SK-N-SH (cell line): Measurements from ENCODE around the gene RGL1. TPM values are rescaled to one million over a fixed set of nuclear protein-coding genes. Genes with fewer than 3 reads are reported as not detected.

Experiments used
- CTCF ChIA-PET: fragments of 300-600, 350-600 bp; formaldehyde crosslinking; extraction: SDS; loops from one replicate; lab custom pipeline; 2021; lab: Yijun Ruan, JAX
- POLR2A ChIA-PET: fragments of 350-600 bp; sonication (Branson Sonifier 250); formaldehyde crosslinking; extraction: SDS; loops from one replicate; lab custom pipeline; 2020; ENCODE audit warnings: antibody characterized with exemption, inconsistent platforms; lab: Yijun Ruan, JAX
- DNase-seq: peaks from one replicate; pipeline ENCODE4 v3.0.0; 2012
- H2AFZ ChIP-seq: fragments of 200-600 bp; sonication (generic); 2 replicates; pipeline ENCODE4 v1.8.1; 2016; ENCODE audit warnings: antibody characterized with exemption, mild to moderate bottlenecking, low read depth
- H3F3A ChIP-seq: fragments of 200-600 bp; sonication (generic); replicated peaks from 2 replicates; pipeline ENCODE3; 2016; ENCODE audit warnings: antibody characterized with exemption, mild to moderate bottlenecking; ENCODE audit not compliant: insufficient read depth
- H3K27ac ChIP-seq, 2 experiments: fragments of 200-500 bp in 1 of 2; fragments of 200-600 bp in 1 of 2; sonication (Bioruptor generic) in 1 of 2; sonication (generic), shearing (Covaris generic) in 1 of 2; 2 replicates each; pipeline versions ENCODE4 v1.5.1 to v1.6.1; 2014 to 2016; ENCODE audit warnings: low read depth in 2 of 2, inconsistent platforms in 1 of 2, low read length in 1 of 2, mild to moderate bottlenecking in 1 of 2, mixed read lengths in 1 of 2
- H3K27me3 ChIP-seq: fragments of 200-600 bp; sonication (generic), shearing (Covaris generic); 2 replicates; pipeline ENCODE4 v1.6.1; 2016; ENCODE audit warnings: mixed run types; ENCODE audit not compliant: insufficient read depth
- H3K36me3 ChIP-seq, 2 experiments: fragments of 200-500 bp in 1 of 2; fragments of 200-600 bp in 1 of 2; sonication (Bioruptor generic) in 1 of 2; sonication (generic) in 1 of 2; replicated peaks in 1 of 2; 2 replicates each; pipeline versions ENCODE3 to v1.5.1; 2014 to 2016; ENCODE audit warnings: low read length in 1 of 2, mild to moderate bottlenecking in 1 of 2; ENCODE audit not compliant: insufficient read depth in 2 of 2, control insufficient read depth in 1 of 2
- H3K4me1 ChIP-seq, 2 experiments: fragments of 200-500 bp in 1 of 2; fragments of 200-600 bp in 1 of 2; sonication (Bioruptor generic) in 1 of 2; sonication (generic), shearing (Covaris generic) in 1 of 2; 2 replicates each; pipeline versions ENCODE4 v1.5.1 to v1.6.1; 2014 to 2016; ENCODE audit warnings: low read depth in 1 of 2, low read length in 1 of 2, mixed run types in 1 of 2; ENCODE audit not compliant: insufficient read depth in 2 of 2, control insufficient read depth in 1 of 2
- H3K4me2 ChIP-seq: fragments of 200-600 bp; sonication (generic), shearing (Covaris generic); 2 replicates; pipeline ENCODE4 v1.6.1; 2017; ENCODE audit warnings: mixed run types
- H3K4me3 ChIP-seq, 2 experiments: fragments of 200-500 bp in 1 of 2; fragments of 200-600 bp in 1 of 2; sonication (Bioruptor generic) in 1 of 2; sonication (generic), shearing (Covaris generic) in 1 of 2; 2 replicates each; pipeline versions ENCODE4 v1.5.1 to v1.8.1; 2014 to 2016; ENCODE audit warnings: low read depth in 2 of 2, inconsistent platforms in 1 of 2, low read length in 1 of 2, mild to moderate bottlenecking in 1 of 2, mixed read lengths in 1 of 2, moderate library complexity in 1 of 2
- H3K79me2 ChIP-seq: fragments of 200-600 bp; sonication (generic); 2 replicates; pipeline ENCODE4 v1.8.1; 2017; ENCODE audit warnings: mild to moderate bottlenecking; ENCODE audit not compliant: insufficient read depth
- H3K9ac ChIP-seq: fragments of 200-600 bp; sonication (generic); 2 replicates; pipeline ENCODE4 v1.6.1; 2017; ENCODE audit warnings: mixed run types
- H3K9me2 ChIP-seq: fragments of 200-600 bp; sonication (generic); 2 replicates; pipeline ENCODE4 v1.6.1; 2017; ENCODE audit warnings: mixed run types
- H3K9me3 ChIP-seq: fragments of 200-600 bp; sonication (generic); 2 replicates; pipeline ENCODE4 v1.6.1; 2017; ENCODE audit warnings: mixed run types, mild to moderate bottlenecking, moderate library complexity
- H4K20me1 ChIP-seq: fragments of 200-600 bp; sonication (generic); 2 replicates; pipeline ENCODE4 v1.6.1; 2017; ENCODE audit warnings: mild to moderate bottlenecking, mixed run types; ENCODE audit not compliant: insufficient read depth
- CHD2 ChIP-seq: fragments of 150-350 bp; IDR thresholded peaks from 2 replicates; pipeline ENCODE4 v1.6.1; 2018; ENCODE audit warnings: low read length; ENCODE audit not compliant: partially characterized antibody
- ELF1 ChIP-seq: IDR thresholded peaks from 2 replicates; pipeline ENCODE4 v1.4.0; 2012
- EP300 ChIP-seq, 2 experiments: IDR thresholded peaks; 2 replicates each; pipeline versions ENCODE4 v1.4.0 to v1.6.1; 2012; ENCODE audit warnings: borderline replicate concordance in 1 of 2, low read depth in 1 of 2, low read length in 1 of 2
- FOSL2 ChIP-seq: IDR thresholded peaks from 2 replicates; pipeline ENCODE4 v1.4.0; 2012; ENCODE audit warnings: low read depth, mild to moderate bottlenecking, moderate library complexity, borderline replicate concordance
- FOXJ3 ChIP-seq: sonication (generic); formaldehyde crosslinking; IDR thresholded peaks from 2 replicates; pipeline ENCODE4 v1.5.1; 2020; ENCODE audit warnings: mild to moderate bottlenecking, missing genetic modification reagents
- GABPA ChIP-seq: IDR thresholded peaks from 2 replicates; pipeline ENCODE4 v1.4.0; 2012; ENCODE audit warnings: low read depth, mild to moderate bottlenecking
- IRF3 ChIP-seq: fragments of 150-350 bp; IDR thresholded peaks from 2 replicates; pipeline ENCODE4 v1.6.1; 2016; ENCODE audit warnings: mild to moderate bottlenecking, low read depth, low read length
- MAX ChIP-seq: IDR thresholded peaks from 2 replicates; pipeline ENCODE4 v1.4.0; 2012; ENCODE audit warnings: low read depth
- MEF2A ChIP-seq: IDR thresholded peaks from 2 replicates; pipeline ENCODE4 v1.4.0; 2012; ENCODE audit warnings: low read depth, borderline replicate concordance
- MXI1 ChIP-seq: IDR thresholded peaks from 2 replicates; pipeline ENCODE4 v1.6.1; 2012; ENCODE audit warnings: mild to moderate bottlenecking, low read depth, low read length, improper control_type of control experiment
- NFIC ChIP-seq: IDR thresholded peaks from 2 replicates; pipeline ENCODE4 v1.4.0; 2012; ENCODE audit warnings: borderline replicate concordance
- RAD21 ChIP-seq: IDR thresholded peaks from 2 replicates; pipeline ENCODE4 v1.6.1; 2012; ENCODE audit warnings: mild to moderate bottlenecking, low read length
- REST ChIP-seq: IDR thresholded peaks from 2 replicates; pipeline ENCODE4 v1.6.1; 2012; ENCODE audit warnings: mild to moderate bottlenecking, low read depth, low read length, moderate library complexity
- RXRA ChIP-seq: IDR thresholded peaks from 2 replicates; pipeline ENCODE4 v1.4.0; 2012; ENCODE audit warnings: low read depth, mild to moderate bottlenecking, borderline replicate concordance
- SIN3A ChIP-seq: IDR thresholded peaks from 2 replicates; pipeline ENCODE4 v1.6.1; 2012; ENCODE audit warnings: low read depth, mild to moderate bottlenecking, low read length, moderate library complexity, borderline replicate concordance
- TEAD4 ChIP-seq: IDR thresholded peaks from 2 replicates; pipeline ENCODE4 v1.4.0; 2012; ENCODE audit warnings: mild to moderate bottlenecking, borderline replicate concordance; ENCODE audit not compliant: insufficient read depth
- WGBS: methylation state at CpG from one replicate; pipeline ENCODE4 v1.1.6; 2017; ENCODE audit warnings: low lambda C conversion rate; 5-methylcytosine and 5-hydroxymethylcytosine counted together
- polyA plus RNA-seq, 3 experiments: library from polyadenylated mRNA; depleted of rRNA; stranded (reverse); fragments of >200 nt; gene quantifications; 2 replicates each; pipeline ENCODE4 v1.2.3, GENCODE V29; 2012

Gene RGL1
- polyA plus RNA-seq, 1 of the 3 experiments (the other 2 are of a cell fraction), result 8.3 TPM

- TF ChIP-seq CHD2, result no peak
- no peak for TF ChIP-seq SIN3A
- no peak for TF ChIP-seq REST
- no peak for TF ChIP-seq MEF2A
- no peak for TF ChIP-seq EP300 (IDR thresholded peaks at IDR 0.05; ENCODE audit: borderline replicate concordance in 1 of 2, low read depth in 1 of 2, low read length in 1 of 2)
- TF ChIP-seq FOSL2, result no peak
- no peak for TF ChIP-seq FOXJ3
- TF ChIP-seq NFIC, result no peak
- no peak for TF ChIP-seq GABPA
- no peak for TF ChIP-seq MAX
- no peak for TF ChIP-seq MXI1
- TF ChIP-seq TEAD4, result no peak
- TF ChIP-seq ELF1, result no peak
- TF ChIP-seq IRF3, result no peak
- no peak for TF ChIP-seq RAD21
- TF ChIP-seq RXRA, result no peak
- no peaks in the 10 kb centered on the region for H3K79me2 ChIP-seq
- H3K4me3 ChIP-seq, result no peak overlapping the region
- H3K9ac ChIP-seq, result no peak overlapping the region
- no peaks in the 10 kb centered on the region for H3K9me3 ChIP-seq
- DNase-seq, result no peak
- H3K4me1 ChIP-seq, result peaks cover 0 to 7% of the 10 kb centered on the region in 2 experiments; a peak in 2 of 4 replicates
- H3K27me3 ChIP-seq, result no peaks in the 10 kb centered on the region
- peak overlapping the region; percentile 57 to 71 for H3K27ac ChIP-seq
- H3K9me2 ChIP-seq, result no peaks in the 10 kb centered on the region
- WGBS, result 96% methylated on average over 4 of the region's 4 CpGs
- H3K36me3 ChIP-seq, result no peaks in the 10 kb centered on the region
- H3K4me2 ChIP-seq, result 0 out of 2 replicates have a peak overlapping the region, but pooled peaks have one; percentile 8
- POLR2A ChIA-PET, result no interaction called here
- no peaks in the 10 kb centered on the region for H4K20me1 ChIP-seq
- H3F3A ChIP-seq, result peaks cover 18% of the 10 kb centered on the region
- H2AFZ ChIP-seq, result 0 out of 2 replicates have a peak overlapping the region, but pooled peaks have one; percentile 53
- CTCF ChIA-PET, result interaction anchor here (0.7 kb wide), 1 partner anchor 14 kb away, joined by 3 read pairs; no protein-coding TSS in a partner anchor
Measured at GRCh38 chr1:183957216-183957830, 152.4 kb downstream of the RGL1 start.
